Stomach (tissue), 4 donors: Measurements from ENCODE around the gene DPP7.

Experiments
- CTCF ChIP-seq, 7 experiments: fragments of 450-650 bp in 4 of 7; fragments of 200-600 bp in 3 of 7; sonication (generic) in 3 of 7; IDR thresholded peaks; one replicate each; pipeline ENCODE4 v1.5.1; 2016 to 2019; ENCODE audit warnings: antibody characterized with exemption in 7 of 7, control low read depth in 2 of 7, mild to moderate bottlenecking in 1 of 7
- POLR2AphosphoS5 ChIP-seq, 3 donors: sonication (generic); formaldehyde crosslinking; IDR thresholded peaks; one replicate each; pipeline ENCODE4 v1.6.1; 2016; ENCODE audit warnings: antibody characterized with exemption in 3 of 3

DNA sequence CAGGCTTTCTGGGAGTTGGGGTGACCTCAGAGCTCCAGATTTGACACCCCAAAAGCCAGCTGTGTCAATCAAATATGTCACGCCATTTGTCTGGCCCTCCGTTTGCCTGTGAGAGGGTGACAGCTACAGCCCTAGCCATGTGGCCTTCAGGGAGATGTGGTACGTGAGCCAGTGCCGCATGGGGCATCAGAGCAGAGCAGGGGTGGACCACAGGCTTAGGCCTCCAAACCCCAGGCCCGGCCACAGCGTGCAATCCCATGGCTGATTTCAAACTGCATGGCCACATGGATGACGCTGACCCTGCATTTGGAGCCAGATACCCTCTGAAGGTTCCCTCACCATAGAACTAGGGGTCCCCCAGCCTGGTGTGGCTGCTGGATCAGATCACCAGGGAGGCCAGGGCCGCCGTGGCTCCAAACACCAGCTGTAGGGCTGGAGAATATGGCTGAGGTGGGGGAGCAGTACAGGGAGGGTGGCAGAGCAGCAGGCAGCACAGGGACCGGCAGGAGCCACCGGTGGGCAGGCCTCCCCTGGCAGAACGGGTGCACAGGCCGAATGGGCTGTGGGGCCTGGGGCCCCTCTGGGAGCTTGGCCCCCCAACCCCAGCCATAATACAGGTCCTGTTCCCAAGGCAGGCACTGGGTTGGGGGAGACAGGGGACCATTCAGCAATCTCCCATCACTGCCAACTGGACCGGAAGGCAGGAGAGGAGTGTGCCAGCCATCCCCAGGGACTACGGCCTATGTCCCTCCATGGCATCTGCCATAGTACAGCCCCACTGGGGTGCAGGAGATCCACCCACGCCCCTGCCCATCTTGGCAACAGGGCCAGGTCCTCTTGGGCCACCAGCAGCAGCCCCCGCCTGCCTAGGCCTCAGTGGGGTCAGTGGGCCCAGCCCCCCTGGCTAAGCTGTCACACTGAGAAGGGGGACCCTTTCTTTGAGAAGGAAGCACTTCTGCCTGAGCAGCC lies 45.7 kb downstream of the DPP7 start:
- no peak for TF ChIP-seq CTCF (IDR thresholded peaks at IDR 0.05)
- TF ChIP-seq POLR2AphosphoS5 (IDR thresholded peaks at IDR 0.05) = no peak
